DOHH2 (cell line): ENCODE results near the gene ZNF878.
A peak's percentile ranks its signal among the peaks of the same experiment; 100 is the strongest.

ENCODE experiments used
- H3F3A ChIP-seq: fragments of 200-600 bp; sonication (generic), shearing (Covaris generic); 2 replicates; pipeline ENCODE4 v1.6.0; 2016; ENCODE audit warnings: antibody characterized with exemption, mild to moderate bottlenecking; ENCODE audit not compliant: control insufficient read depth, insufficient read depth
- H3K27ac ChIP-seq: fragments of 200-600 bp; sonication (generic); 2 replicates; pipeline ENCODE4 v1.5.1; 2014; ENCODE audit warnings: low read depth, mild to moderate bottlenecking, low read length, moderate library complexity
- H3K27me3 ChIP-seq: fragments of 200-600 bp; sonication (generic); 2 replicates; pipeline ENCODE4 v1.6.1; 2014; ENCODE audit warnings: mild to moderate bottlenecking, low read length, mixed read lengths; ENCODE audit not compliant: control insufficient read depth
- H3K36me3 ChIP-seq: fragments of 200-600 bp; sonication (generic); 2 replicates; pipeline ENCODE4 v1.6.1; 2014; ENCODE audit warnings: mild to moderate bottlenecking, low read length, moderate library complexity, mixed read lengths; ENCODE audit not compliant: control insufficient read depth
- H3K4me1 ChIP-seq: fragments of 200-600 bp; sonication (generic); 2 replicates; pipeline ENCODE4 v1.6.1; 2014; ENCODE audit warnings: mild to moderate bottlenecking, low read length, mixed read lengths; ENCODE audit not compliant: control insufficient read depth
- H3K4me2 ChIP-seq: fragments of 200-600 bp; sonication (generic); 2 replicates; pipeline ENCODE4 v1.6.0; 2014; ENCODE audit warnings: mild to moderate bottlenecking, low read length, moderate library complexity
- H3K4me3 ChIP-seq: fragments of 200-600 bp; sonication (generic); 2 replicates; pipeline ENCODE4 v1.5.1; 2014; ENCODE audit warnings: mild to moderate bottlenecking, low read length, mixed read lengths
- H3K79me2 ChIP-seq: fragments of 200-600 bp; sonication (generic); 2 replicates; pipeline ENCODE4 v1.6.1; 2014; ENCODE audit warnings: mild to moderate bottlenecking, low read length, mixed read lengths; ENCODE audit not compliant: control insufficient read depth
- H3K9me2 ChIP-seq: fragments of 200-600 bp; sonication (generic); replicated peaks from 2 replicates; pipeline ENCODE4 v1.6.1; 2014; ENCODE audit warnings: mild to moderate bottlenecking, low read length, mixed read lengths; ENCODE audit not compliant: control insufficient read depth
- H3K9me3 ChIP-seq: fragments of 200-600 bp; sonication (generic); 2 replicates; pipeline ENCODE4 v1.6.1; 2014; ENCODE audit warnings: antibody characterized with exemption, low read length, mixed read lengths; ENCODE audit not compliant: control insufficient read depth, insufficient read depth
- H4K20me1 ChIP-seq: fragments of 200-600 bp; sonication (generic); 2 replicates; pipeline ENCODE4 v1.6.0; 2014; ENCODE audit warnings: low read depth, mild to moderate bottlenecking, antibody characterized with exemption, low read length, moderate library complexity; ENCODE audit not compliant: control insufficient read depth, insufficient read depth
- CTCF ChIP-seq: fragments of 200-600 bp; sonication (generic); IDR thresholded peaks from one replicate; pipeline ENCODE4 v1.5.1; 2014; ENCODE audit warnings: antibody characterized with exemption, mild to moderate bottlenecking, low read depth, low read length; ENCODE audit not compliant: poor library complexity, severe bottlenecking
- EZH2phosphoT487 ChIP-seq: fragments of 200-600 bp; sonication (generic); IDR thresholded peaks from 2 replicates; pipeline ENCODE4 v1.6.1; 2017; ENCODE audit warnings: borderline replicate concordance, mild to moderate bottlenecking, antibody characterized with exemption, low read length, moderate library complexity, mixed read lengths

The ZNF878 gene

GRCh38 chr19:12092956-12093355 is 40.2 kb upstream of the ZNF878 start:
- no peaks in the 10 kb centered on the region for H3K9me3 ChIP-seq
- H4K20me1 ChIP-seq: no peaks in the 10 kb centered on the region
- no peak overlapping the region for H3K27ac ChIP-seq
- TF ChIP-seq CTCF (no peak), EZH2phosphoT487 (no peak)
- no peaks in the 10 kb centered on the region for H3K4me1 ChIP-seq
- peak overlapping the region; percentile 70 for H3K4me3 ChIP-seq
- H3K9me2 ChIP-seq: no peaks in the 10 kb centered on the region
- no peaks in the 10 kb centered on the region for H3K36me3 ChIP-seq
- H3K79me2 ChIP-seq: no peaks in the 10 kb centered on the region
- H3F3A ChIP-seq: no peaks in the 10 kb centered on the region
- H3K4me2 ChIP-seq: peak overlapping the region; percentile 61
- H3K27me3 ChIP-seq: no peaks in the 10 kb centered on the region

GRCh38 chr19:12092065-12092867 is 39.5 kb upstream of the ZNF878 start:
- Histone ChIP-seq H3K4me3 (peak overlapping the region; percentile 70), H3K79me2 (no peaks in the 10 kb centered on the region), H3K9me3 (no peaks in the 10 kb centered on the region), H3K27me3 (no peaks in the 10 kb centered on the region), H3K4me2 (peak overlapping the region; percentile 61), H3K4me1 (no peaks in the 10 kb centered on the region), H4K20me1 (no peaks in the 10 kb centered on the region), H3F3A (no peaks in the 10 kb centered on the region), H3K9me2 (no peaks in the 10 kb centered on the region), H3K36me3 (no peaks in the 10 kb centered on the region), H3K27ac (no peak overlapping the region)
- TF ChIP-seq CTCF: no peak
- no peak for TF ChIP-seq EZH2phosphoT487

- H3K4me3 ChIP-seq: no peak overlapping the region
- TF ChIP-seq EZH2phosphoT487: no peak
- TF ChIP-seq CTCF: peak; percentile 79
- H3K9me3 ChIP-seq: no peaks in the 10 kb centered on the region
- no peaks in the 10 kb centered on the region for H3K79me2 ChIP-seq
- no peaks in the 10 kb centered on the region for H3F3A ChIP-seq
- no peak overlapping the region for H3K4me2 ChIP-seq
- no peaks in the 10 kb centered on the region for H3K4me1 ChIP-seq
- H4K20me1 ChIP-seq: no peaks in the 10 kb centered on the region
- H3K27me3 ChIP-seq: no peaks in the 10 kb centered on the region
- no peak overlapping the region for H3K27ac ChIP-seq
- no peaks in the 10 kb centered on the region for H3K36me3 ChIP-seq
- no peaks in the 10 kb centered on the region for H3K9me2 ChIP-seq
Measured at GRCh38 chr19:12090807-12091206, 38.0 kb upstream of the ZNF878 start.
